H1 (cell line): ENCODE measurements around the gene MCF2L2. TPM values are rescaled to one million over a fixed set of nuclear protein-coding genes. Genes with fewer than 3 reads are reported as not detected.

ENCODE experiments used
- CTCF ChIA-PET: fragments of 300-600 bp; sonication (Branson Sonifier 250); formaldehyde crosslinking; loops from one replicate; lab custom pipeline; 2021; ENCODE audit not compliant: partially characterized antibody; lab: Charles Lee
- POLR2A ChIA-PET: fragments of 300-600 bp; sonication (Branson Sonifier 250); formaldehyde crosslinking; loops from one replicate; lab custom pipeline; 2021; ENCODE audit warnings: inconsistent platforms; ENCODE audit not compliant: partially characterized antibody; lab: Charles Lee
- DNase-seq, 2 experiments: peaks; one replicate each; pipeline versions ENCODE4 v3.0.0 to v3.0.0-alpha.2; 2010 to 2022; ENCODE audit warnings: low spot score in 2 of 2, low read depth in 1 of 2, mixed read lengths in 1 of 2
- FAIRE-seq: peaks from 2 replicates; lab custom pipeline; 2011; peaks lifted over from hg19 to GRCh38; lab: Jason Lieb, UNC
- H2AFZ ChIP-seq: 2 replicates; pipeline ENCODE4 v1.8.1; 2012; ENCODE audit warnings: low read length, inconsistent platforms
- H2AK5ac ChIP-seq: 2 replicates; pipeline ENCODE4 v1.6.1; 2013; ENCODE audit warnings: low read depth, low read length
- H2BK120ac ChIP-seq: replicated peaks from 2 replicates; pipeline ENCODE3; 2013; ENCODE audit warnings: low read depth, low read length, inconsistent platforms
- H2BK12ac ChIP-seq: 2 replicates; pipeline ENCODE4 v1.6.1; 2013; ENCODE audit warnings: low read depth, low read length
- H2BK15ac ChIP-seq: 2 replicates; pipeline ENCODE4 v1.6.1; 2013; ENCODE audit warnings: low read length
- H2BK20ac ChIP-seq: 2 replicates; pipeline ENCODE4 v1.6.1; 2013; ENCODE audit warnings: low read length
- H2BK5ac ChIP-seq: 2 replicates; pipeline ENCODE4 v1.6.1; 2013; ENCODE audit warnings: low read depth, low read length
- H3K14ac ChIP-seq: 2 replicates; pipeline ENCODE4 v1.6.1; 2013; ENCODE audit warnings: inconsistent platforms; ENCODE audit not compliant: insufficient read length
- H3K18ac ChIP-seq: 2 replicates; pipeline ENCODE4 v1.6.1; 2013; ENCODE audit warnings: low read length; ENCODE audit errors: extremely low read depth
- H3K23ac ChIP-seq: 2 replicates; pipeline ENCODE4 v1.6.1; 2013; ENCODE audit warnings: inconsistent platforms; ENCODE audit not compliant: insufficient read length
- H3K23me2 ChIP-seq: 2 replicates; pipeline ENCODE4 v1.6.1; 2013; ENCODE audit warnings: low read depth, low read length
- H3K27ac ChIP-seq: 2 replicates; pipeline ENCODE4 v1.6.1; 2011; ENCODE audit warnings: low read depth, low read length, inconsistent platforms
- H3K27me3 ChIP-seq, 4 experiments: replicated peaks in 1 of 4; 1 replicate in 1 of 4; 2 replicates in 3 of 4; pipeline versions ENCODE4 v1.6.1 to v1.8.1; 2011 to 2013; ENCODE audit warnings: low read length in 3 of 4, mild to moderate bottlenecking in 3 of 4, inconsistent platforms in 2 of 4, mixed read lengths in 2 of 4, moderate library complexity in 1 of 4; ENCODE audit not compliant: control insufficient read depth in 3 of 4, insufficient read depth in 3 of 4; ENCODE audit errors: extremely low read depth in 1 of 4
- H3K36me3 ChIP-seq, 4 experiments: 2 replicates each; pipeline versions ENCODE4 v1.6.1 to v1.8.1; 2011 to 2013; ENCODE audit warnings: mild to moderate bottlenecking in 4 of 4, low read length in 3 of 4, moderate library complexity in 2 of 4, control low read depth in 1 of 4, inconsistent platforms in 1 of 4; ENCODE audit not compliant: insufficient read depth in 4 of 4, control insufficient read depth in 2 of 4
- H3K4ac ChIP-seq: replicated peaks from 2 replicates; pipeline ENCODE3; 2013; ENCODE audit warnings: low read length, low read depth, mixed read lengths, inconsistent platforms; ENCODE audit not compliant: insufficient read length
- H3K4me1 ChIP-seq, 4 experiments: replicated peaks in 1 of 4; 1 replicate in 1 of 4; 2 replicates in 3 of 4; pipeline versions ENCODE4 v1.6.1 to v1.8.1; 2011 to 2013; ENCODE audit warnings: low read length in 3 of 4, inconsistent platforms in 2 of 4, mixed read lengths in 1 of 4; ENCODE audit not compliant: insufficient read depth in 4 of 4, control insufficient read depth in 3 of 4
- H3K4me2 ChIP-seq, 2 experiments: 2 replicates each; pipeline versions ENCODE4 v1.6.1 to v1.8.1; 2011 to 2013; ENCODE audit warnings: low read depth in 2 of 2, low read length in 2 of 2, control low read depth in 1 of 2, inconsistent platforms in 1 of 2, mild to moderate bottlenecking in 1 of 2; ENCODE audit not compliant: insufficient read depth in 1 of 2
- H3K4me3 ChIP-seq, 4 experiments: fragments of 200-600, 300-600 bp in 1 of 4; sonication (generic), shearing (Covaris generic), sonication (Bioruptor Twin) in 1 of 4; 2 replicates each; pipeline versions ENCODE4 v1.5.1 to v1.8.1; 2011 to 2016; ENCODE audit warnings: low read length in 4 of 4, low read depth in 3 of 4, control low read depth in 2 of 4, inconsistent platforms in 2 of 4, mild to moderate bottlenecking in 2 of 4, mixed read lengths in 1 of 4, moderate library complexity in 1 of 4; ENCODE audit not compliant: insufficient read depth in 2 of 4; ENCODE audit errors: extremely low read depth in 1 of 4
- H3K56ac ChIP-seq: replicated peaks from 2 replicates; pipeline ENCODE3; 2013; ENCODE audit warnings: low read depth, mild to moderate bottlenecking, mixed read lengths, low read length, inconsistent platforms; ENCODE audit not compliant: insufficient read length
- H3K79me1 ChIP-seq: 2 replicates; pipeline ENCODE4 v1.6.1; 2013; ENCODE audit warnings: low read depth, low read length, control low read depth
- H3K79me2 ChIP-seq, 2 experiments: 2 replicates each; pipeline versions ENCODE4 v1.6.1 to v1.8.1; 2012 to 2013; ENCODE audit warnings: low read length in 2 of 2, mild to moderate bottlenecking in 2 of 2, inconsistent platforms in 1 of 2; ENCODE audit not compliant: insufficient read depth in 2 of 2, control insufficient read depth in 1 of 2
- H3K9ac ChIP-seq, 4 experiments: replicated peaks in 1 of 4; 1 replicate in 1 of 4; 2 replicates in 3 of 4; pipeline versions ENCODE4 v1.6.1 to v1.8.1; 2011 to 2013; ENCODE audit warnings: low read depth in 3 of 4, low read length in 3 of 4, control low read depth in 2 of 4, mild to moderate bottlenecking in 2 of 4, moderate library complexity in 2 of 4, inconsistent platforms in 1 of 4; ENCODE audit errors: extremely low read depth in 1 of 4
- H3K9me3 ChIP-seq, 2 experiments: 2 replicates each; pipeline versions ENCODE4 v1.6.1 to v1.8.1; 2012 to 2013; ENCODE audit warnings: mild to moderate bottlenecking in 2 of 2, moderate library complexity in 2 of 2, control low read depth in 1 of 2, inconsistent platforms in 1 of 2, low read depth in 1 of 2, low read length in 1 of 2, mixed read lengths in 1 of 2; ENCODE audit not compliant: insufficient read depth in 2 of 2
- H4K20me1 ChIP-seq, 2 experiments: replicated peaks in 1 of 2; 2 replicates each; pipeline versions ENCODE3 to v1.8.1; 2011 to 2013; ENCODE audit warnings: inconsistent platforms in 2 of 2, low read length in 2 of 2, mild to moderate bottlenecking in 1 of 2; ENCODE audit not compliant: insufficient read depth in 2 of 2, control insufficient read depth in 1 of 2
- H4K5ac ChIP-seq: 2 replicates; pipeline ENCODE4 v1.6.1; 2013; ENCODE audit warnings: low read length, low read depth, mixed read lengths, inconsistent platforms; ENCODE audit not compliant: insufficient read length
- H4K8ac ChIP-seq: 2 replicates; pipeline ENCODE4 v1.8.0; 2013; ENCODE audit warnings: mild to moderate bottlenecking, moderate library complexity, low read length, inconsistent platforms; ENCODE audit not compliant: insufficient read depth; ENCODE audit errors: extremely low read depth
- H4K91ac ChIP-seq: replicated peaks from 2 replicates; pipeline ENCODE3; 2013; ENCODE audit warnings: low read length, mixed read lengths, inconsistent platforms; ENCODE audit not compliant: insufficient read length
- YY1 ChIP-seq: IDR thresholded peaks from 2 replicates; pipeline ENCODE4 v1.6.1; 2011; ENCODE audit warnings: low read depth, mild to moderate bottlenecking, low read length
- polyA plus RNA-seq, 7 experiments: library from polyadenylated mRNA; depleted of rRNA in 3 of 7; stranded (reverse) in 5 of 7; unstranded in 2 of 7; fragments of >200 nt in 5 of 7; fragments of 200-250 nt in 2 of 7; gene quantifications; 1 replicate in 5 of 7; 2 replicates in 1 of 7; 4 replicates in 1 of 7; pipeline versions ENCODE4 v1.2.1 to v1.2.3, GENCODE V29; 2011 to 2013; ENCODE audit warnings: missing spikeins in 2 of 7, mixed read lengths in 2 of 7
- total RNA-seq: library from RNA; stranded (reverse); fragmentation: NEBNext Ultra II Directional; extraction: Animal tissue kit (Norgen Biotek cat#: 25700); gene quantifications from 2 replicates; pipeline ENCODE4 v1.2.1, GENCODE V29; 2021

The MCF2L2 gene
- total and polyA plus RNA-seq, 2 of the 8 experiments (the other 6 are each of a cell fraction or from before 2014, with no cell fraction given), result 4.1 to 13.7 TPM

GRCh38 chr3:183319371-183319770 lies 109.0 kb downstream of the MCF2L2 start:
- H4K20me1 ChIP-seq, result no peaks in the 10 kb centered on the region
- CTCF ChIA-PET, result interaction anchor here (0.8 to 0.9 kb wide), 2 partner anchors 19 to 203 kb away, joined by 3 to 4 read pairs; no protein-coding TSS in a partner anchor
- H3K23ac ChIP-seq, result no peak overlapping the region
- H3K18ac ChIP-seq, result no peak overlapping the region
- H3K79me1 ChIP-seq, result no peaks in the 10 kb centered on the region
- no peak overlapping the region for H3K14ac ChIP-seq
- H3K27me3 ChIP-seq, result no peaks in the 10 kb centered on the region
- no peak overlapping the region for H2BK20ac ChIP-seq
- FAIRE-seq, result no peak
- no peaks in the 10 kb centered on the region for H3K9me3 ChIP-seq
- H3K4me1 ChIP-seq, result no peaks in the 10 kb centered on the region; a peak in 1 of 7 replicates
- H3K56ac ChIP-seq, result no peak overlapping the region
- DNase-seq, result no peak
- no peaks in the 10 kb centered on the region; a peak in 1 of 8 replicates for H3K36me3 ChIP-seq
- no peak overlapping the region for H4K8ac ChIP-seq
- no peak overlapping the region for H2BK12ac ChIP-seq
- H4K5ac ChIP-seq, result no peak overlapping the region
- no peak overlapping the region for H2AK5ac ChIP-seq
- H2BK120ac ChIP-seq, result no peak overlapping the region
- POLR2A ChIA-PET, result interaction anchor here (0.5 to 1.0 kb wide), 3 partner anchors 12 to 291 kb away, joined by 3 read pairs; no protein-coding TSS in a partner anchor
- H3K4me2 ChIP-seq, result no peak overlapping the region
- H3K79me2 ChIP-seq, result no peaks in the 10 kb centered on the region
- no peak overlapping the region for H4K91ac ChIP-seq
- TF ChIP-seq YY1, result no peak
- TF ChIP-seq, all 59 proteins: peak for 0
- Histone ChIP-seq H3K23me2 (no peaks in the 10 kb centered on the region), H3K27ac (no peak overlapping the region), H2BK15ac (no peak overlapping the region), H3K4ac (no peak overlapping the region), H2BK5ac (no peak overlapping the region), H3K9ac (no peak overlapping the region), H3K4me3 (no peak overlapping the region), H2AFZ (no peak overlapping the region)
